Measurements from ENCODE around the gene MGAT4A. TPM values are rescaled to one million over a fixed set of nuclear protein-coding genes. Genes with fewer than 3 reads are reported as not detected.

Gene MGAT4A
- total and polyA plus RNA-seq, 2 of the 13 experiments (the other 11 are each of a cell fraction or from before 2014, with no cell fraction given) = 47.2 to 90.9 TPM

DNA sequence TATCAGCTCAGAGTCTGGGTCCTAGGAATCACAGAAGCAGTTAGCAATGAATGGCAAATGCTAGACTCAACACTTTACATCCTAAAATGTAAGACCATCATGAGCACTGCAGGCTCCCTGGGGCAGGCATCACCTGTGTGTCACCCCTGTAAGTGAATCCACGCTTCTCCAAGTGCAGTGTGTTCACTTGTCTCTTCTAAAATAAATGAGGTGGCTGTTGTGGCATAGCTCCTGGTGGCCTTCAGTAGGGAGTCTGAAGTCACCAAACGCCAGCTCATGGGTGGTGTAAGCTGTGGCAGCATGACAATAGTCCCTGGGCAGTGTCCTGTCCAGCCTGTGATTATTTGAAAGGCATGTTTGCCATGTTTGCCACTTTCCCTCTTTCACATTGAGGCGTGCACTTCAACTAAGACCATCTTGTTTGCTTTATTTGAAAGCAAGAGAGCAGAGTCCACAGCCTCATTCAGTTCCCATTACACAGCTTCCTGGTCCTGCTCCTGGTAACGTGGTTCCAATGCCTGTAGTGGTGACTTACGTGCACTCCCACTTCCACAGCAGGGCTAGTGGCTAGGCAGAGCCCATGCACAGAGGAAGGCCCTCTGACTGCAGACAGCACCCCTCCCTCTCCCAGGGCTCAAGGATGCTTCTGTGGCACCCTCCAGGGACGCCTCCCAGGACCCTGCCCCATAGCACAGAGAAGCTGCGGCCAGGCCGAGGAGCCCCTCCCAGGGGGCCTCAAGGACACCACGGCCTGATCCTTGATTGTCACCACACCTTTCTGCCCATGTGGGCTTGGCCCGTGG lies 146.9 kb downstream of the MGAT4A start:
- DNase-seq (ENCODE audit: low spot score) = peak; percentile 96
- POLR2A ChIA-PET = interaction anchor here (0.6 to 1.6 kb wide), 8 partner anchors 12 to 557 kb away, joined by 3 to 5 read pairs (median 3); partner anchors contain the start of genes COA5 and UNC50
- WGBS (ENCODE audit: low lambda C conversion rate) = 38% methylated on average over 9 of the region's 10 CpGs
- peak; percentile 95 for FAIRE-seq
- CTCF ChIA-PET (ENCODE audit: low intra/inter-chr PET ratio, low total read pairs) = no interaction called here
- Histone ChIP-seq H3K79me2 (ENCODE audit: insufficient read depth, low read length) (no peaks in the 10 kb centered on the region), H3K4me2 (ENCODE audit: low read depth, low read length) (peak overlapping the region; percentile 68), H3K27me3 (ENCODE audit: control insufficient read depth in 1 of 2, insufficient read depth in 2 of 2, low read length in 2 of 2) (no peaks in the 10 kb centered on the region), H3K9me3 (ENCODE audit: low read length) (no peaks in the 10 kb centered on the region), H4K20me1 (ENCODE audit: insufficient read depth, low read length) (no peaks in the 10 kb centered on the region), H2AFZ (ENCODE audit: low read length) (peak overlapping the region; percentile 32), H3K36me3 (replicated peaks in 1 of 2; ENCODE audit: control insufficient read depth in 1 of 2, insufficient read depth in 2 of 2, low read length in 2 of 2) (peaks cover 3 to 5% of the 10 kb centered on the region in 2 experiments; a peak in 3 of 5 replicates), H3K9ac (ENCODE audit: insufficient read depth, low read depth, low read length) (peak overlapping the region; percentile 56), H3K27ac (ENCODE audit: extremely low read length, insufficient read depth, low read length) (peak overlapping the region; percentile 83), H3K4me3 (replicated peaks in 1 of 3; ENCODE audit: insufficient read depth in 1 of 3, low read depth in 2 of 3, low read length in 3 of 3) (peak overlapping the region in 1 of 3 experiments; percentile 32; a peak in 2 of 6 replicates), H3K4me1 (ENCODE audit: insufficient read depth, low read length) (peaks cover 19% of the 10 kb centered on the region)
- peak; percentile 98 for ATAC-seq
- in situ Hi-C loops (cut with HindIII; ENCODE audit: extremely low pct_ligation_motif_present, low pct_unique_long_range_greater_than_20kb) = no loop called here
- no TSS peak for BruUV-seq (replicated peaks)
- intact Hi-C loops (cut with micrococcal nuclease; ENCODE audit: unreplicated experiment) = loop anchor here (1.0 to 2.0 kb wide), 2 partner anchors 15 to 17 kb away; no protein-coding TSS in a partner anchor
- TF ChIP-seq ZBTB25 (CRISPR knock-in tag; IDR thresholded peaks at IDR 0.05) (no peak), SSRP1 (CRISPR knock-in tag; IDR thresholded peaks at IDR 0.05) (peak; percentile 84; the same call in 1 of the 2 replicates), ZNF264 (CRISPR knock-in tag; IDR thresholded peaks at IDR 0.05) (peak; percentile 66; the same call in 1 of the 2 replicates), KLF11 (CRISPR knock-in tag; IDR thresholded peaks at IDR 0.05) (0 out of 2 replicates have a peak, but pooled peaks have one; percentile 42), ZBTB44 (CRISPR knock-in tag; IDR thresholded peaks at IDR 0.05) (no peak), ZNF879 (CRISPR knock-in tag; IDR thresholded peaks at IDR 0.05) (peak; percentile 71; the same call in 1 of the 2 replicates), HMG20B (CRISPR knock-in tag; conservative IDR thresholded peaks at IDR 0.05) (no peak; the same call in 1 of the 2 replicates), ZNF543 (CRISPR knock-in tag; IDR thresholded peaks at IDR 0.05) (no peak; the same call in 1 of the 2 replicates), NONO (IDR thresholded peaks at IDR 0.05) (no peak), NONO (CRISPR knock-in tag; conservative IDR thresholded peaks at IDR 0.05) (peak; percentile 87), TAF1 (CRISPR knock-in tag; IDR thresholded peaks at IDR 0.05) (no peak), SP4 (CRISPR knock-in tag; IDR thresholded peaks at IDR 0.05) (peak; percentile 16; the same call in 1 of the 2 replicates), ZFP41 (CRISPR knock-in tag; IDR thresholded peaks at IDR 0.05; ENCODE audit: borderline replicate concordance) (0 out of 2 replicates have a peak, but pooled peaks have one; percentile 65)
- TF ChIP-seq, protein P1, sequence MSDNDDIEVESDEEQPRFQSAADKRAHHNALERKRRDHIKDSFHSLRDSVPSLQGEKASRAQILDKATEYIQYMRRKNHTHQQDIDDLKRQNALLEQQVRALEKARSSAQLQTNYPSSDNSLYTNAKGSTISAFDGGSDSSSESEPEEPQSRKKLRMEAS (IDR thresholded peaks at IDR 0.05) = peak; percentile 93
- TF ChIP-seq, protein P2, sequence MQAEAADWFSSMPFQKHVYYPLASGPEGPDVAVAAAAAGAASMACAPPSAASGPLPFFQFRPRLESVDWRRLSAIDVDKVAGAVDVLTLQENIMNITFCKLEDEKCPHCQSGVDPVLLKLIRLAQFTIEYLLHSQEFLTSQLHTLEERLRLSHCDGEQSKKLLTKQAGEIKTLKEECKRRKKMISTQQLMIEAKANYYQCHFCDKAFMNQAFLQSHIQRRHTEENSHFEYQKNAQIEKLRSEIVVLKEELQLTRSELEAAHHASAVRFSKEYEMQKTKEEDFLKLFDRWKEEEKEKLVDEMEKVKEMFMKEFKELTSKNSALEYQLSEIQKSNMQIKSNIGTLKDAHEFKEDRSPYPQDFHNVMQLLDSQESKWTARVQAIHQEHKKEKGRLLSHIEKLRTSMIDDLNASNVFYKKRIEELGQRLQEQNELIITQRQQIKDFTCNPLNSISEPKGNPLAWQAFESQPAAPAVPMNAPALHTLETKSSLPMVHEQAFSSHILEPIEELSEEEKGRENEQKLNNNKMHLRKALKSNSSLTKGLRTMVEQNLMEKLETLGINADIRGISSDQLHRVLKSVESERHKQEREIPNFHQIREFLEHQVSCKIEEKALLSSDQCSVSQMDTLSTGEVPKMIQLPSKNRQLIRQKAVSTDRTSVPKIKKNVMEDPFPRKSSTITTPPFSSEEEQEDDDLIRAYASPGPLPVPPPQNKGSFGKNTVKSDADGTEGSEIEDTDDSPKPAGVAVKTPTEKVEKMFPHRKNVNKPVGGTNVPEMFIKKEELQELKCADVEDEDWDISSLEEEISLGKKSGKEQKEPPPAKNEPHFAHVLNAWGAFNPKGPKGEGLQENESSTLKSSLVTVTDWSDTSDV (CRISPR knock-in tag; IDR thresholded peaks at IDR 0.05) = 0 out of 2 replicates have a peak, but pooled peaks have one; percentile 39
- TF ChIP-seq, protein P3, sequence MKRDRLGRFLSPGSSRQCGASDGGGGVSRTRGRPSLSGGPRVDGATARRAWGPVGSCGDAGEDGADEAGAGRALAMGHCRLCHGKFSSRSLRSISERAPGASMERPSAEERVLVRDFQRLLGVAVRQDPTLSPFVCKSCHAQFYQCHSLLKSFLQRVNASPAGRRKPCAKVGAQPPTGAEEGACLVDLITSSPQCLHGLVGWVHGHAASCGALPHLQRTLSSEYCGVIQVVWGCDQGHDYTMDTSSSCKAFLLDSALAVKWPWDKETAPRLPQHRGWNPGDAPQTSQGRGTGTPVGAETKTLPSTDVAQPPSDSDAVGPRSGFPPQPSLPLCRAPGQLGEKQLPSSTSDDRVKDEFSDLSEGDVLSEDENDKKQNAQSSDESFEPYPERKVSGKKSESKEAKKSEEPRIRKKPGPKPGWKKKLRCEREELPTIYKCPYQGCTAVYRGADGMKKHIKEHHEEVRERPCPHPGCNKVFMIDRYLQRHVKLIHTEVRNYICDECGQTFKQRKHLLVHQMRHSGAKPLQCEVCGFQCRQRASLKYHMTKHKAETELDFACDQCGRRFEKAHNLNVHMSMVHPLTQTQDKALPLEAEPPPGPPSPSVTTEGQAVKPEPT (CRISPR knock-in tag; IDR thresholded peaks at IDR 0.05; ENCODE audit: low read depth) = 0 out of 2 replicates have a peak, but pooled peaks have one; percentile 18
